GM21367 (cell line): ENCODE data around the gene NXN.
"Not testable (repeated sequence)": the region's sequence is repeated elsewhere in the genome, so short reads cannot be mapped to it uniquely, and the experiment has no call there.

Source experiments
- ATAC-seq: cut with Tn5 transposase; IDR thresholded peaks from one replicate; pipeline ENCODE4 v1.9.1; 2021; ENCODE audit not compliant: unreplicated experiment

Gene NXN

GRCh38 chr17:956905-957304, 22.7 kb downstream of the NXN start:
- ATAC-seq, result no peak

- no peak for ATAC-seq
Measured at GRCh38 chr17:954431-955164, 25.0 kb downstream of the NXN start.

- ATAC-seq, result no peak
Measured at GRCh38 chr17:953767-954166, 25.8 kb downstream of the NXN start.

- not testable (repeated sequence) for ATAC-seq
Measured at GRCh38 chr17:952592-952991, 27.0 kb downstream of the NXN start.

- no peak for ATAC-seq
Measured at GRCh38 chr17:951325-952132, 28.0 kb downstream of the NXN start.

GRCh38 chr17:949623-950303, 29.8 kb downstream of the NXN start:
- ATAC-seq, result no peak

GRCh38 chr17:948284-948852, 31.2 kb downstream of the NXN start:
- ATAC-seq, result no peak

GRCh38 chr17:946510-947236, 32.9 kb downstream of the NXN start:
- no peak for ATAC-seq

GRCh38 chr17:945672-946071, 33.9 kb downstream of the NXN start:
- no peak for ATAC-seq

GRCh38 chr17:944266-944826, 35.2 kb downstream of the NXN start:
- ATAC-seq, result no peak

GRCh38 chr17:935485-935884, 44.1 kb downstream of the NXN start:
- no peak for ATAC-seq

- ATAC-seq, result no peak
Measured at GRCh38 chr17:933312-934073, 46.1 kb downstream of the NXN start.

- ATAC-seq, result no peak
Measured at GRCh38 chr17:930258-930657, 49.3 kb downstream of the NXN start.

GRCh38 chr17:929586-929985, 50.0 kb downstream of the NXN start:
- no peak for ATAC-seq

GRCh38 chr17:927611-928461, 51.7 kb downstream of the NXN start:
- ATAC-seq, result no peak

GRCh38 chr17:925817-926216, 53.8 kb downstream of the NXN start:
- no peak for ATAC-seq

GRCh38 chr17:924711-925475, 54.7 kb downstream of the NXN start:
- no peak for ATAC-seq

GRCh38 chr17:924306-924705, 55.3 kb downstream of the NXN start:
- not testable (repeated sequence) for ATAC-seq
